Colonic mucosa (tissue), 4 donors: ENCODE data around the gene SLC12A5. TPM values are rescaled to one million over a fixed set of nuclear protein-coding genes. Genes with fewer than 3 reads are reported as not detected.

Experiments used
- DNase-seq: peaks from one replicate; pipeline ENCODE4 v3.0.0-alpha.2; 2020
- H3K27ac ChIP-seq: fragments of 200-600 bp; one replicate; pipeline ENCODE4 v1.8.0; 2021
- H3K27me3 ChIP-seq: fragments of 200-600 bp; one replicate; pipeline ENCODE4 v1.8.0; 2021
- H3K36me3 ChIP-seq: fragments of 200-600 bp; one replicate; pipeline ENCODE4 v1.8.0; 2021
- H3K4me1 ChIP-seq: fragments of 200-600 bp; one replicate; pipeline ENCODE4 v1.8.0; 2021; ENCODE audit warnings: mild to moderate bottlenecking
- H3K4me3 ChIP-seq: fragments of 200-600 bp; one replicate; pipeline ENCODE4 v1.8.0; 2021
- H3K9ac ChIP-seq, 2 donors: one replicate each; pipeline ENCODE4 v1.7.0; 2013; ENCODE audit warnings: control low read depth in 2 of 2, low read depth in 2 of 2, low read length in 2 of 2
- H3K9me3 ChIP-seq: fragments of 200-600 bp; one replicate; pipeline ENCODE4 v1.8.0; 2021
- CTCF ChIP-seq: fragments of 200-600 bp; IDR thresholded peaks from one replicate; pipeline ENCODE4 v1.8.0; 2022; ENCODE audit warnings: antibody characterized with exemption, mild to moderate bottlenecking
- intact Hi-C: fragments of 100-400 bp; cut with DNase I; formaldehyde crosslinking; loops from one replicate; pipeline ENCODE4 v1.14.1; 2022
- total RNA-seq, 2 donors: library from RNA; stranded (reverse); fragmentation: NEBNext Ultra II Directional in 1 of 2; extraction: Animal tissue kit (Norgen Biotek cat#: 25700) in 1 of 2; gene quantifications; one replicate each; pipeline ENCODE4 v1.2.1, GENCODE V29; 2021
- donor health status: healthy.
- donor health status: DM: no; HTN: no; CAD: no.
- donor health status: DM: no; HTN: no; CAD: no.

SLC12A5 gene
- total RNA-seq, 2 donors from 2014 or later = 0.96 TPM; not detected in 1

- TF ChIP-seq CTCF = no peak
- no peaks in the 10 kb centered on the region for H3K9me3 ChIP-seq
- no peaks in the 10 kb centered on the region for H3K36me3 ChIP-seq
- peak; percentile 68 for DNase-seq
- peak overlapping the region; percentile 16 for H3K27ac ChIP-seq
- H3K4me1 ChIP-seq = peaks cover 22% of the 10 kb centered on the region
- H3K9ac ChIP-seq = no peak overlapping the region
- no peak overlapping the region for H3K4me3 ChIP-seq
- no peaks in the 10 kb centered on the region for H3K27me3 ChIP-seq
- intact Hi-C loops = no loop called here
These were observed 56.3 kb downstream of the SLC12A5 start for GRCh38 chr20:46085179-46085851.

- no peak for DNase-seq
- H3K27ac ChIP-seq = peak overlapping the region; percentile 8
- intact Hi-C loops = loop anchor here (2.0 kb wide), 1 partner anchor 66 kb away; no protein-coding TSS in a partner anchor
- TF ChIP-seq CTCF = no peak
- no peak overlapping the region for H3K4me3 ChIP-seq
- no peaks in the 10 kb centered on the region for H3K36me3 ChIP-seq
- H3K4me1 ChIP-seq = peaks cover 22% of the 10 kb centered on the region
- H3K9me3 ChIP-seq = no peaks in the 10 kb centered on the region
- no peak overlapping the region for H3K9ac ChIP-seq
- H3K27me3 ChIP-seq = no peaks in the 10 kb centered on the region
These were observed 58.1 kb downstream of the SLC12A5 start for GRCh38 chr20:46087161-46087560.

GRCh38 chr20:46088409-46089166 lies 59.6 kb downstream of the SLC12A5 start:
- Histone ChIP-seq H3K27ac (peak overlapping the region; percentile 96), H3K27me3 (no peaks in the 10 kb centered on the region), H3K36me3 (no peaks in the 10 kb centered on the region), H3K9ac (peak overlapping the region; percentile 87 to 92), H3K4me3 (peak overlapping the region; percentile 81), H3K9me3 (no peaks in the 10 kb centered on the region), H3K4me1 (peaks cover 19% of the 10 kb centered on the region)
- intact Hi-C loops = no loop called here
- DNase-seq = no peak
- no peak for TF ChIP-seq CTCF

- H3K27ac ChIP-seq = peak overlapping the region; percentile 96
These were observed 60.1 kb downstream of the SLC12A5 start for GRCh38 chr20:46089167-46089416.

More at GRCh38 chr20:46089167-46089416, 60.1 kb downstream of the SLC12A5 start:
- intact Hi-C loops = no loop called here
- Histone ChIP-seq H3K9me3 (no peaks in the 10 kb centered on the region), H3K36me3 (no peaks in the 10 kb centered on the region), H3K4me1 (peaks cover 18% of the 10 kb centered on the region), H3K9ac (peak overlapping the region; percentile 87 to 92), H3K27me3 (no peaks in the 10 kb centered on the region), H3K4me3 (peak overlapping the region; percentile 81)
- no peak for TF ChIP-seq CTCF
- DNase-seq = no peak
